GM12865 (cell line): Measurements from ENCODE around the gene NFIA.

ENCODE experiments used
- DNase-seq: peaks from one replicate; pipeline ENCODE4 v3.0.0; 2010; ENCODE audit warnings: low read depth
- H3K4me3 ChIP-seq: 2 replicates; pipeline ENCODE4 v1.5.1; 2011; ENCODE audit warnings: mild to moderate bottlenecking, low read depth, low read length, control low read depth
- CTCF ChIP-seq: IDR thresholded peaks from 2 replicates; pipeline ENCODE4 v1.5.1; 2011; ENCODE audit warnings: low read length, control low read depth, low read depth, inconsistent platforms; ENCODE audit not compliant: insufficient read depth; ENCODE audit errors: missing control alignments

Gene NFIA

GRCh38 chr1:61261595-61261994 lies 179.2 kb downstream of the NFIA start:
- no peak for DNase-seq

GRCh38 chr1:61263905-61264824 lies 181.8 kb downstream of the NFIA start:
- no peak for TF ChIP-seq CTCF
- DNase-seq: no peak
- no peak overlapping the region for H3K4me3 ChIP-seq

More at GRCh38 chr1:61261595-61261994, 179.2 kb downstream of the NFIA start:
- H3K4me3 ChIP-seq: no peak overlapping the region
- no peak for TF ChIP-seq CTCF

GRCh38 chr1:61264825-61265242 lies 182.5 kb downstream of the NFIA start:
- H3K4me3 ChIP-seq: no peak overlapping the region
- no peak for DNase-seq
- TF ChIP-seq CTCF: no peak

- no peak for DNase-seq
- no peak overlapping the region for H3K4me3 ChIP-seq
- no peak for TF ChIP-seq CTCF
Measured at GRCh38 chr1:61265665-61266064, 183.3 kb downstream of the NFIA start.

GRCh38 chr1:61266738-61267137 lies 184.4 kb downstream of the NFIA start:
- DNase-seq: no peak
- H3K4me3 ChIP-seq: no peak overlapping the region
- no peak for TF ChIP-seq CTCF

GRCh38 chr1:61268546-61269240 lies 186.3 kb downstream of the NFIA start:
- TF ChIP-seq CTCF: no peak
- DNase-seq: no peak
- no peak overlapping the region for H3K4me3 ChIP-seq

GRCh38 chr1:61269602-61270001 lies 187.2 kb downstream of the NFIA start:
- no peak overlapping the region for H3K4me3 ChIP-seq
- no peak for DNase-seq
- no peak for TF ChIP-seq CTCF
